ENCODE data around the gene AURKAIP1.

AURKAIP1 gene

GRCh38 chr1:1324084-1324523 is 50.9 kb downstream of the AURKAIP1 start:
- no peak for DNase-seq (ENCODE audit: low read depth)
- TF ChIP-seq, protein P1, sequence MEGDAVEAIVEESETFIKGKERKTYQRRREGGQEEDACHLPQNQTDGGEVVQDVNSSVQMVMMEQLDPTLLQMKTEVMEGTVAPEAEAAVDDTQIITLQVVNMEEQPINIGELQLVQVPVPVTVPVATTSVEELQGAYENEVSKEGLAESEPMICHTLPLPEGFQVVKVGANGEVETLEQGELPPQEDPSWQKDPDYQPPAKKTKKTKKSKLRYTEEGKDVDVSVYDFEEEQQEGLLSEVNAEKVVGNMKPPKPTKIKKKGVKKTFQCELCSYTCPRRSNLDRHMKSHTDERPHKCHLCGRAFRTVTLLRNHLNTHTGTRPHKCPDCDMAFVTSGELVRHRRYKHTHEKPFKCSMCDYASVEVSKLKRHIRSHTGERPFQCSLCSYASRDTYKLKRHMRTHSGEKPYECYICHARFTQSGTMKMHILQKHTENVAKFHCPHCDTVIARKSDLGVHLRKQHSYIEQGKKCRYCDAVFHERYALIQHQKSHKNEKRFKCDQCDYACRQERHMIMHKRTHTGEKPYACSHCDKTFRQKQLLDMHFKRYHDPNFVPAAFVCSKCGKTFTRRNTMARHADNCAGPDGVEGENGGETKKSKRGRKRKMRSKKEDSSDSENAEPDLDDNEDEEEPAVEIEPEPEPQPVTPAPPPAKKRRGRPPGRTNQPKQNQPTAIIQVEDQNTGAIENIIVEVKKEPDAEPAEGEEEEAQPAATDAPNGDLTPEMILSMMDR (conservative IDR thresholded peaks at IDR 0.05; ENCODE audit: low read depth, low read length) = no peak
- H3K4me3 ChIP-seq (ENCODE audit: low read depth, low read length) = peak overlapping the region; percentile 88
